ENCODE data around the gene FA2H.

FA2H gene

GRCh38 chr16:74717367-74717766, 57.3 kb downstream of the FA2H start:
- TF ChIP-seq ARNTL (CRISPR knock-in tag; IDR thresholded peaks at IDR 0.05; ENCODE audit: borderline replicate concordance, low read depth): no peak
- no peak for TF ChIP-seq RARB (CRISPR knock-in tag; IDR thresholded peaks at IDR 0.05)
- no peak for ATAC-seq

- ATAC-seq: no peak
- TF ChIP-seq ZFP30 (CRISPR knock-in tag; IDR thresholded peaks at IDR 0.05) (no peak), ZNF70 (CRISPR knock-in tag; IDR thresholded peaks at IDR 0.05) (peak; percentile 24; the same call in 1 of the 2 replicates)
These were observed 58.3 kb downstream of the FA2H start for GRCh38 chr16:74716355-74716754.

GRCh38 chr16:74713876-74714275, 60.7 kb downstream of the FA2H start:
- no peak for TF ChIP-seq POU6F1 (CRISPR knock-in tag; IDR thresholded peaks at IDR 0.05; ENCODE audit: borderline replicate concordance, low read depth)
- TF ChIP-seq ZNF70 (CRISPR knock-in tag; IDR thresholded peaks at IDR 0.05): no peak
- TF ChIP-seq ZC3H10 (CRISPR knock-in tag; IDR thresholded peaks at IDR 0.05): no peak
- no peak for TF ChIP-seq TCF4 (CRISPR knock-in tag; IDR thresholded peaks at IDR 0.05; ENCODE audit: borderline replicate concordance)
- TF ChIP-seq ZNF565 (CRISPR knock-in tag; conservative IDR thresholded peaks at IDR 0.05; ENCODE audit: low read depth): no peak
- no peak for TF ChIP-seq ESRRG (CRISPR knock-in tag; IDR thresholded peaks at IDR 0.05)
- no peak for TF ChIP-seq PPARA (CRISPR knock-in tag; IDR thresholded peaks at IDR 0.05; ENCODE audit: borderline replicate concordance)
- TF ChIP-seq, protein P1, sequence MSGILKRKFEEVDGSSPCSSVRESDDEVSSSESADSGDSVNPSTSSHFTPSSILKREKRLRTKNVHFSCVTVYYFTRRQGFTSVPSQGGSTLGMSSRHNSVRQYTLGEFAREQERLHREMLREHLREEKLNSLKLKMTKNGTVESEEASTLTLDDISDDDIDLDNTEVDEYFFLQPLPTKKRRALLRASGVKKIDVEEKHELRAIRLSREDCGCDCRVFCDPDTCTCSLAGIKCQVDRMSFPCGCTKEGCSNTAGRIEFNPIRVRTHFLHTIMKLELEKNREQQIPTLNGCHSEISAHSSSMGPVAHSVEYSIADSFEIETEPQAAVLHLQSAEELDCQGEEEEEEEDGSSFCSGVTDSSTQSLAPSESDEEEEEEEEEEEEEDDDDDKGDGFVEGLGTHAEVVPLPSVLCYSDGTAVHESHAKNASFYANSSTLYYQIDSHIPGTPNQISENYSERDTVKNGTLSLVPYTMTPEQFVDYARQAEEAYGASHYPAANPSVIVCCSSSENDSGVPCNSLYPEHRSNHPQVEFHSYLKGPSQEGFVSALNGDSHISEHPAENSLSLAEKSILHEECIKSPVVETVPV (CRISPR knock-in tag; IDR thresholded peaks at IDR 0.05): no peak
- TF ChIP-seq BACH2 (CRISPR knock-in tag; IDR thresholded peaks at IDR 0.05; ENCODE audit: borderline replicate concordance): no peak
- no peak for TF ChIP-seq GLIS3 (CRISPR knock-in tag; IDR thresholded peaks at IDR 0.05)
- no peak for TF ChIP-seq RARB (CRISPR knock-in tag; IDR thresholded peaks at IDR 0.05)
- TF ChIP-seq SNAI2 (CRISPR knock-in tag; IDR thresholded peaks at IDR 0.05): no peak
- TF ChIP-seq CSDC2 (CRISPR knock-in tag; IDR thresholded peaks at IDR 0.05): no peak
- no peak for TF ChIP-seq ZFP30 (CRISPR knock-in tag; IDR thresholded peaks at IDR 0.05)
- TF ChIP-seq PATZ1 (CRISPR knock-in tag; IDR thresholded peaks at IDR 0.05; ENCODE audit: borderline replicate concordance): no peak
- TF ChIP-seq, protein P2, sequence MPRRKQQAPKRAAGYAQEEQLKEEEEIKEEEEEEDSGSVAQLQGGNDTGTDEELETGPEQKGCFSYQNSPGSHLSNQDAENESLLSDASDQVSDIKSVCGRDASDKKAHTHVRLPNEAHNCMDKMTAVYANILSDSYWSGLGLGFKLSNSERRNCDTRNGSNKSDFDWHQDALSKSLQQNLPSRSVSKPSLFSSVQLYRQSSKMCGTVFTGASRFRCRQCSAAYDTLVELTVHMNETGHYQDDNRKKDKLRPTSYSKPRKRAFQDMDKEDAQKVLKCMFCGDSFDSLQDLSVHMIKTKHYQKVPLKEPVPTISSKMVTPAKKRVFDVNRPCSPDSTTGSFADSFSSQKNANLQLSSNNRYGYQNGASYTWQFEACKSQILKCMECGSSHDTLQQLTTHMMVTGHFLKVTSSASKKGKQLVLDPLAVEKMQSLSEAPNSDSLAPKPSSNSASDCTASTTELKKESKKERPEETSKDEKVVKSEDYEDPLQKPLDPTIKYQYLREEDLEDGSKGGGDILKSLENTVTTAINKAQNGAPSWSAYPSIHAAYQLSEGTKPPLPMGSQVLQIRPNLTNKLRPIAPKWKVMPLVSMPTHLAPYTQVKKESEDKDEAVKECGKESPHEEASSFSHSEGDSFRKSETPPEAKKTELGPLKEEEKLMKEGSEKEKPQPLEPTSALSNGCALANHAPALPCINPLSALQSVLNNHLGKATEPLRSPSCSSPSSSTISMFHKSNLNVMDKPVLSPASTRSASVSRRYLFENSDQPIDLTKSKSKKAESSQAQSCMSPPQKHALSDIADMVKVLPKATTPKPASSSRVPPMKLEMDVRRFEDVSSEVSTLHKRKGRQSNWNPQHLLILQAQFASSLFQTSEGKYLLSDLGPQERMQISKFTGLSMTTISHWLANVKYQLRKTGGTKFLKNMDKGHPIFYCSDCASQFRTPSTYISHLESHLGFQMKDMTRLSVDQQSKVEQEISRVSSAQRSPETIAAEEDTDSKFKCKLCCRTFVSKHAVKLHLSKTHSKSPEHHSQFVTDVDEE (CRISPR knock-in tag; IDR thresholded peaks at IDR 0.05): no peak
- no peak for TF ChIP-seq OSR1 (CRISPR knock-in tag; IDR thresholded peaks at IDR 0.05)
- no peak for TF ChIP-seq TOX (CRISPR knock-in tag; IDR thresholded peaks at IDR 0.05; ENCODE audit: borderline replicate concordance)
- no peak for TF ChIP-seq ARNTL (CRISPR knock-in tag; IDR thresholded peaks at IDR 0.05; ENCODE audit: borderline replicate concordance, low read depth)
- ATAC-seq: no peak

- TF ChIP-seq, protein P1 (CRISPR knock-in tag; IDR thresholded peaks at IDR 0.05): no peak
- no peak for TF ChIP-seq ZNF8 (CRISPR knock-in tag; IDR thresholded peaks at IDR 0.05)
- TF ChIP-seq ZC3H10 (CRISPR knock-in tag; IDR thresholded peaks at IDR 0.05): no peak
- no peak for TF ChIP-seq OSR1 (CRISPR knock-in tag; IDR thresholded peaks at IDR 0.05)
- TF ChIP-seq ZNF565 (CRISPR knock-in tag; conservative IDR thresholded peaks at IDR 0.05; ENCODE audit: low read depth): no peak
- TF ChIP-seq ARNTL (CRISPR knock-in tag; IDR thresholded peaks at IDR 0.05; ENCODE audit: borderline replicate concordance, low read depth): no peak
- TF ChIP-seq ZFP3 (CRISPR knock-in tag; IDR thresholded peaks at IDR 0.05): no peak
- no peak for TF ChIP-seq SNAI2 (CRISPR knock-in tag; IDR thresholded peaks at IDR 0.05)
- no peak for ATAC-seq
These were observed 61.3 kb downstream of the FA2H start for GRCh38 chr16:74713325-74713724.

Data from SK-N-SH treated with all-trans-retinoic acid at 6 μM for 48 hours (cell line).